ENCODE measurements around the gene PDE4D. TPM values are rescaled to one million over a fixed set of nuclear protein-coding genes. Genes with fewer than 3 reads are reported as not detected.

The PDE4D gene
- total RNA-seq, 1 experiment from 2014 or later, result 3.3 TPM

DNA sequence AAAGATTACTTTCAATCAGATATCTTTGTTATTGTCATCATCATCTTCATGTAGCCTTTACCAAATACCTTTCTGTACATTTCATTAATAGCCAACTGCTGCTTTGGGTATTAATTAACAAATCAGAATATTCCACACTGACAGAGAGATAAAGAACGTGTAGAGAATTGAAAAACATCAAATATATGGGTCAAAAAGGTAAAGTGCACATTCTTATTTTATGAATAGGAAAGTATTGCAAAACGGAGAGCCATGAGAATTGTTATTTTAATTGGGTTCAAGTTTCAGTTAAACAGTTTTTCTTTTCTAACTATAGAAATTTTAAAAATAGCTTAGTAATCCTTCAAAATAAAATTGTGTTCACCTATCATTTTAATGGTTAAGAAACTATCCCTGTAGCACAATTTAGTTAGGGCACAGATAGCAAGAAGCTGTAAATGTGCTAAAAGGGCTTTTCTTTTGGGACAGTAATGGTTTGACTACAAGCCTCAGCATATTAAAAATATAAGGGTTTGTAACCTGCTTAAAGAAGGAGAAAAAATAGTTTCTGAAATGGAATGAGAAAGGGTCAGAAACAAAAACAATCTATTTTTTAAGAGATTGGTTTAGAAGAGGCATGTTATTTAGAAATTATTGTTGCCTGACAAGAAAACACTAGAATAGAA is 62.9 kb downstream of the PDE4D start (continued):
- TF ChIP-seq, protein P1, sequence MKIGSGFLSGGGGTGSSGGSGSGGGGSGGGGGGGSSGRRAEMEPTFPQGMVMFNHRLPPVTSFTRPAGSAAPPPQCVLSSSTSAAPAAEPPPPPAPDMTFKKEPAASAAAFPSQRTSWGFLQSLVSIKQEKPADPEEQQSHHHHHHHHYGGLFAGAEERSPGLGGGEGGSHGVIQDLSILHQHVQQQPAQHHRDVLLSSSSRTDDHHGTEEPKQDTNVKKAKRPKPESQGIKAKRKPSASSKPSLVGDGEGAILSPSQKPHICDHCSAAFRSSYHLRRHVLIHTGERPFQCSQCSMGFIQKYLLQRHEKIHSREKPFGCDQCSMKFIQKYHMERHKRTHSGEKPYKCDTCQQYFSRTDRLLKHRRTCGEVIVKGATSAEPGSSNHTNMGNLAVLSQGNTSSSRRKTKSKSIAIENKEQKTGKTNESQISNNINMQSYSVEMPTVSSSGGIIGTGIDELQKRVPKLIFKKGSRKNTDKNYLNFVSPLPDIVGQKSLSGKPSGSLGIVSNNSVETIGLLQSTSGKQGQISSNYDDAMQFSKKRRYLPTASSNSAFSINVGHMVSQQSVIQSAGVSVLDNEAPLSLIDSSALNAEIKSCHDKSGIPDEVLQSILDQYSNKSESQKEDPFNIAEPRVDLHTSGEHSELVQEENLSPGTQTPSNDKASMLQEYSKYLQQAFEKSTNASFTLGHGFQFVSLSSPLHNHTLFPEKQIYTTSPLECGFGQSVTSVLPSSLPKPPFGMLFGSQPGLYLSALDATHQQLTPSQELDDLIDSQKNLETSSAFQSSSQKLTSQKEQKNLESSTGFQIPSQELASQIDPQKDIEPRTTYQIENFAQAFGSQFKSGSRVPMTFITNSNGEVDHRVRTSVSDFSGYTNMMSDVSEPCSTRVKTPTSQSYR (CRISPR knock-in tag; IDR thresholded peaks at IDR 0.05), result no peak
- TF ChIP-seq, protein P2, sequence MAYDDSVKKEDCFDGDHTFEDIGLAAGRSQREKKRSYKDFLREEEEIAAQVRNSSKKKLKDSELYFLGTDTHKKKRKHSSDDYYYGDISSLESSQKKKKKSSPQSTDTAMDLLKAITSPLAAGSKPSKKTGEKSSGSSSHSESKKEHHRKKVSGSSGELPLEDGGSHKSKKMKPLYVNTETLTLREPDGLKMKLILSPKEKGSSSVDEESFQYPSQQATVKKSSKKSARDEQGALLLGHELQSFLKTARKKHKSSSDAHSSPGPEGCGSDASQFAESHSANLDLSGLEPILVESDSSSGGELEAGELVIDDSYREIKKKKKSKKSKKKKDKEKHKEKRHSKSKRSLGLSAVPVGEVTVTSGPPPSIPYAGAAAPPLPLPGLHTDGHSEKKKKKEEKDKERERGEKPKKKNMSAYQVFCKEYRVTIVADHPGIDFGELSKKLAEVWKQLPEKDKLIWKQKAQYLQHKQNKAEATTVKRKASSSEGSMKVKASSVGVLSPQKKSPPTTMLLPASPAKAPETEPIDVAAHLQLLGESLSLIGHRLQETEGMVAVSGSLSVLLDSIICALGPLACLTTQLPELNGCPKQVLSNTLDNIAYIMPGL (CRISPR knock-in tag; IDR thresholded peaks at IDR 0.05), result no peak
- TF ChIP-seq, protein P3, sequence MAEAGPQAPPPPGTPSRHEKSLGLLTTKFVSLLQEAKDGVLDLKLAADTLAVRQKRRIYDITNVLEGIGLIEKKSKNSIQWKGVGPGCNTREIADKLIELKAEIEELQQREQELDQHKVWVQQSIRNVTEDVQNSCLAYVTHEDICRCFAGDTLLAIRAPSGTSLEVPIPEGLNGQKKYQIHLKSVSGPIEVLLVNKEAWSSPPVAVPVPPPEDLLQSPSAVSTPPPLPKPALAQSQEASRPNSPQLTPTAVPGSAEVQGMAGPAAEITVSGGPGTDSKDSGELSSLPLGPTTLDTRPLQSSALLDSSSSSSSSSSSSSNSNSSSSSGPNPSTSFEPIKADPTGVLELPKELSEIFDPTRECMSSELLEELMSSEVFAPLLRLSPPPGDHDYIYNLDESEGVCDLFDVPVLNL (CRISPR knock-in tag; IDR thresholded peaks at IDR 0.05; ENCODE audit: borderline replicate concordance, low read depth), result no peak
- TF ChIP-seq, protein P4, sequence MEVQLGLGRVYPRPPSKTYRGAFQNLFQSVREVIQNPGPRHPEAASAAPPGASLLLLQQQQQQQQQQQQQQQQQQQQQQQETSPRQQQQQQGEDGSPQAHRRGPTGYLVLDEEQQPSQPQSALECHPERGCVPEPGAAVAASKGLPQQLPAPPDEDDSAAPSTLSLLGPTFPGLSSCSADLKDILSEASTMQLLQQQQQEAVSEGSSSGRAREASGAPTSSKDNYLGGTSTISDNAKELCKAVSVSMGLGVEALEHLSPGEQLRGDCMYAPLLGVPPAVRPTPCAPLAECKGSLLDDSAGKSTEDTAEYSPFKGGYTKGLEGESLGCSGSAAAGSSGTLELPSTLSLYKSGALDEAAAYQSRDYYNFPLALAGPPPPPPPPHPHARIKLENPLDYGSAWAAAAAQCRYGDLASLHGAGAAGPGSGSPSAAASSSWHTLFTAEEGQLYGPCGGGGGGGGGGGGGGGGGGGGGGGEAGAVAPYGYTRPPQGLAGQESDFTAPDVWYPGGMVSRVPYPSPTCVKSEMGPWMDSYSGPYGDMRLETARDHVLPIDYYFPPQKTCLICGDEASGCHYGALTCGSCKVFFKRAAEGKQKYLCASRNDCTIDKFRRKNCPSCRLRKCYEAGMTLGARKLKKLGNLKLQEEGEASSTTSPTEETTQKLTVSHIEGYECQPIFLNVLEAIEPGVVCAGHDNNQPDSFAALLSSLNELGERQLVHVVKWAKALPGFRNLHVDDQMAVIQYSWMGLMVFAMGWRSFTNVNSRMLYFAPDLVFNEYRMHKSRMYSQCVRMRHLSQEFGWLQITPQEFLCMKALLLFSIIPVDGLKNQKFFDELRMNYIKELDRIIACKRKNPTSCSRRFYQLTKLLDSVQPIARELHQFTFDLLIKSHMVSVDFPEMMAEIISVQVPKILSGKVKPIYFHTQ (CRISPR knock-in tag; IDR thresholded peaks at IDR 0.05), result no peak
- TF ChIP-seq ZNF396 (CRISPR knock-in tag; IDR thresholded peaks at IDR 0.05; ENCODE audit: borderline replicate concordance), result no peak
- TF ChIP-seq RORB (CRISPR knock-in tag; IDR thresholded peaks at IDR 0.05), result no peak
- TF ChIP-seq PRRX2 (CRISPR knock-in tag; IDR thresholded peaks at IDR 0.05), result no peak
- no peak for TF ChIP-seq NFATC4 (CRISPR knock-in tag; IDR thresholded peaks at IDR 0.05)
- TF ChIP-seq GABPB1 (CRISPR knock-in tag; IDR thresholded peaks at IDR 0.05), result no peak
- TF ChIP-seq ZNF263 (CRISPR knock-in tag; IDR thresholded peaks at IDR 0.05; ENCODE audit: low read depth), result no peak

DNA sequence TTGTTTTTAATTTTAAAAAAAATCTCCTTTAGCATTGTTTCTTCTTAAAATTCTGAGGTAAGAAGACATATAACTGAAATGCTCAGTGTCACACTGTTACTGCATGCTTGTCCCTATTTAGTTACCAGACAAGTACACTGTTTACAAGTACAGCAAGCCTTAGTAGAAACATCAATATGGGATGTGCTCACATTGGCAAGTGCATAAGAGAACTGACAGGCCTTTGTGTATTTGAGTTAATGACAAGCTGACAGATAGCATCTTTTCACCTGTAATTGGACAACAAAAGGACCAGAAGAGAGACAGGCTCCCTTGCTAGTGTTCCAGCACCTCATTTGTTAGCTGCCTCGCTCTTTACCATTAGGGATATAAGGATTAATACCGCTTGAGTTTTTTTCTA is 63.6 kb downstream of the PDE4D start:
- no peak overlapping the region for H3K27ac Mint-ChIP-seq
- no peaks in the 10 kb centered on the region for H3K27me3 Mint-ChIP-seq (ENCODE audit: low read depth)
- DNase-seq (ENCODE audit: low spot score), result no peak
- no peaks in the 10 kb centered on the region for H3K9me3 Mint-ChIP-seq
- H3K36me3 Mint-ChIP-seq, result no peaks in the 10 kb centered on the region
- peaks cover 39% of the 10 kb centered on the region for H3K4me1 Mint-ChIP-seq
- H3K4me3 Mint-ChIP-seq, result no peak overlapping the region
- POLR2A ChIA-PET, result no interaction called here
- CTCF ChIA-PET, result interaction anchor here (1.9 kb wide), 1 partner anchor 16 kb away, joined by 5 read pairs; no protein-coding TSS in a partner anchor
- no peak for ATAC-seq
- TF ChIP-seq, protein P5, sequence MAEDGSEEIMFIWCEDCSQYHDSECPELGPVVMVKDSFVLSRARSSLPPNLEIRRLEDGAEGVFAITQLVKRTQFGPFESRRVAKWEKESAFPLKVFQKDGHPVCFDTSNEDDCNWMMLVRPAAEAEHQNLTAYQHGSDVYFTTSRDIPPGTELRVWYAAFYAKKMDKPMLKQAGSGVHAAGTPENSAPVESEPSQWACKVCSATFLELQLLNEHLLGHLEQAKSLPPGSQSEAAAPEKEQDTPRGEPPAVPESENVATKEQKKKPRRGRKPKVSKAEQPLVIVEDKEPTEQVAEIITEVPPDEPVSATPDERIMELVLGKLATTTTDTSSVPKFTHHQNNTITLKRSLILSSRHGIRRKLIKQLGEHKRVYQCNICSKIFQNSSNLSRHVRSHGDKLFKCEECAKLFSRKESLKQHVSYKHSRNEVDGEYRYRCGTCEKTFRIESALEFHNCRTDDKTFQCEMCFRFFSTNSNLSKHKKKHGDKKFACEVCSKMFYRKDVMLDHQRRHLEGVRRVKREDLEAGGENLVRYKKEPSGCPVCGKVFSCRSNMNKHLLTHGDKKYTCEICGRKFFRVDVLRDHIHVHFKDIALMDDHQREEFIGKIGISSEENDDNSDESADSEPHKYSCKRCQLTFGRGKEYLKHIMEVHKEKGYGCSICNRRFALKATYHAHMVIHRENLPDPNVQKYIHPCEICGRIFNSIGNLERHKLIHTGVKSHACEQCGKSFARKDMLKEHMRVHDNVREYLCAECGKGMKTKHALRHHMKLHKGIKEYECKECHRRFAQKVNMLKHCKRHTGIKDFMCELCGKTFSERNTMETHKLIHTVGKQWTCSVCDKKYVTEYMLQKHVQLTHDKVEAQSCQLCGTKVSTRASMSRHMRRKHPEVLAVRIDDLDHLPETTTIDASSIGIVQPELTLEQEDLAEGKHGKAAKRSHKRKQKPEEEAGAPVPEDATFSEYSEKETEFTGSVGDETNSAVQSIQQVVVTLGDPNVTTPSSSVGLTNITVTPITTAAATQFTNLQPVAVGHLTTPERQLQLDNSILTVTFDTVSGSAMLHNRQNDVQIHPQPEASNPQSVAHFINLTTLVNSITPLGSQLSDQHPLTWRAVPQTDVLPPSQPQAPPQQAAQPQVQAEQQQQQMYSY (CRISPR knock-in tag; IDR thresholded peaks at IDR 0.05), result no peak
- TF ChIP-seq ETV6 (CRISPR knock-in tag; IDR thresholded peaks at IDR 0.05) (no peak), GTF2I (CRISPR knock-in tag; conservative IDR thresholded peaks at IDR 0.05) (no peak), FOXP1 (CRISPR knock-in tag; IDR thresholded peaks at IDR 0.05; ENCODE audit: borderline replicate concordance) (no peak), ELF4 (CRISPR knock-in tag; IDR thresholded peaks at IDR 0.05; ENCODE audit: low read depth) (no peak)
- TF ChIP-seq, protein P3 (CRISPR knock-in tag; IDR thresholded peaks at IDR 0.05; ENCODE audit: borderline replicate concordance, low read depth), result no peak
